H1 (cell line): ENCODE data around the gene GBE1. TPM values are rescaled to one million over a fixed set of nuclear protein-coding genes. Genes with fewer than 3 reads are reported as not detected.

ENCODE experiments used
- CTCF ChIA-PET: fragments of 300-600 bp; sonication (Branson Sonifier 250); formaldehyde crosslinking; loops from one replicate; lab custom pipeline; 2021; ENCODE audit not compliant: partially characterized antibody; lab: Charles Lee
- POLR2A ChIA-PET: fragments of 300-600 bp; sonication (Branson Sonifier 250); formaldehyde crosslinking; loops from one replicate; lab custom pipeline; 2021; ENCODE audit warnings: inconsistent platforms; ENCODE audit not compliant: partially characterized antibody; lab: Charles Lee
- DNase-seq, 2 experiments: peaks; one replicate each; pipeline versions ENCODE4 v3.0.0 to v3.0.0-alpha.2; 2010 to 2022; ENCODE audit warnings: low spot score in 2 of 2, low read depth in 1 of 2, mixed read lengths in 1 of 2
- FAIRE-seq: peaks from 2 replicates; lab custom pipeline; 2011; peaks lifted over from hg19 to GRCh38; lab: Jason Lieb, UNC
- H2AFZ ChIP-seq: 2 replicates; pipeline ENCODE4 v1.8.1; 2012; ENCODE audit warnings: low read length, inconsistent platforms
- H2AK5ac ChIP-seq: 2 replicates; pipeline ENCODE4 v1.6.1; 2013; ENCODE audit warnings: low read depth, low read length
- H2BK120ac ChIP-seq: replicated peaks from 2 replicates; pipeline ENCODE3; 2013; ENCODE audit warnings: low read depth, low read length, inconsistent platforms
- H2BK12ac ChIP-seq: 2 replicates; pipeline ENCODE4 v1.6.1; 2013; ENCODE audit warnings: low read depth, low read length
- H2BK15ac ChIP-seq: 2 replicates; pipeline ENCODE4 v1.6.1; 2013; ENCODE audit warnings: low read length
- H2BK20ac ChIP-seq: 2 replicates; pipeline ENCODE4 v1.6.1; 2013; ENCODE audit warnings: low read length
- H2BK5ac ChIP-seq: 2 replicates; pipeline ENCODE4 v1.6.1; 2013; ENCODE audit warnings: low read depth, low read length
- H3K14ac ChIP-seq: 2 replicates; pipeline ENCODE4 v1.6.1; 2013; ENCODE audit warnings: inconsistent platforms; ENCODE audit not compliant: insufficient read length
- H3K18ac ChIP-seq: 2 replicates; pipeline ENCODE4 v1.6.1; 2013; ENCODE audit warnings: low read length; ENCODE audit errors: extremely low read depth
- H3K23ac ChIP-seq: 2 replicates; pipeline ENCODE4 v1.6.1; 2013; ENCODE audit warnings: inconsistent platforms; ENCODE audit not compliant: insufficient read length
- H3K23me2 ChIP-seq: 2 replicates; pipeline ENCODE4 v1.6.1; 2013; ENCODE audit warnings: low read depth, low read length
- H3K27ac ChIP-seq: 2 replicates; pipeline ENCODE4 v1.6.1; 2011; ENCODE audit warnings: low read depth, low read length, inconsistent platforms
- H3K27me3 ChIP-seq, 4 experiments: replicated peaks in 1 of 4; 1 replicate in 1 of 4; 2 replicates in 3 of 4; pipeline versions ENCODE4 v1.6.1 to v1.8.1; 2011 to 2013; ENCODE audit warnings: low read length in 3 of 4, mild to moderate bottlenecking in 3 of 4, inconsistent platforms in 2 of 4, mixed read lengths in 2 of 4, moderate library complexity in 1 of 4; ENCODE audit not compliant: control insufficient read depth in 3 of 4, insufficient read depth in 3 of 4; ENCODE audit errors: extremely low read depth in 1 of 4
- H3K36me3 ChIP-seq, 4 experiments: 2 replicates each; pipeline versions ENCODE4 v1.6.1 to v1.8.1; 2011 to 2013; ENCODE audit warnings: mild to moderate bottlenecking in 4 of 4, low read length in 3 of 4, moderate library complexity in 2 of 4, control low read depth in 1 of 4, inconsistent platforms in 1 of 4; ENCODE audit not compliant: insufficient read depth in 4 of 4, control insufficient read depth in 2 of 4
- H3K4ac ChIP-seq: replicated peaks from 2 replicates; pipeline ENCODE3; 2013; ENCODE audit warnings: low read length, low read depth, mixed read lengths, inconsistent platforms; ENCODE audit not compliant: insufficient read length
- H3K4me1 ChIP-seq, 4 experiments: replicated peaks in 1 of 4; 1 replicate in 1 of 4; 2 replicates in 3 of 4; pipeline versions ENCODE4 v1.6.1 to v1.8.1; 2011 to 2013; ENCODE audit warnings: low read length in 3 of 4, inconsistent platforms in 2 of 4, mixed read lengths in 1 of 4; ENCODE audit not compliant: insufficient read depth in 4 of 4, control insufficient read depth in 3 of 4
- H3K4me2 ChIP-seq, 2 experiments: 2 replicates each; pipeline versions ENCODE4 v1.6.1 to v1.8.1; 2011 to 2013; ENCODE audit warnings: low read depth in 2 of 2, low read length in 2 of 2, control low read depth in 1 of 2, inconsistent platforms in 1 of 2, mild to moderate bottlenecking in 1 of 2; ENCODE audit not compliant: insufficient read depth in 1 of 2
- H3K4me3 ChIP-seq, 4 experiments: fragments of 200-600, 300-600 bp in 1 of 4; sonication (generic), shearing (Covaris generic), sonication (Bioruptor Twin) in 1 of 4; 2 replicates each; pipeline versions ENCODE4 v1.5.1 to v1.8.1; 2011 to 2016; ENCODE audit warnings: low read length in 4 of 4, low read depth in 3 of 4, control low read depth in 2 of 4, inconsistent platforms in 2 of 4, mild to moderate bottlenecking in 2 of 4, mixed read lengths in 1 of 4, moderate library complexity in 1 of 4; ENCODE audit not compliant: insufficient read depth in 2 of 4; ENCODE audit errors: extremely low read depth in 1 of 4
- H3K56ac ChIP-seq: replicated peaks from 2 replicates; pipeline ENCODE3; 2013; ENCODE audit warnings: low read depth, mild to moderate bottlenecking, mixed read lengths, low read length, inconsistent platforms; ENCODE audit not compliant: insufficient read length
- H3K79me1 ChIP-seq: 2 replicates; pipeline ENCODE4 v1.6.1; 2013; ENCODE audit warnings: low read depth, low read length, control low read depth
- H3K79me2 ChIP-seq, 2 experiments: 2 replicates each; pipeline versions ENCODE4 v1.6.1 to v1.8.1; 2012 to 2013; ENCODE audit warnings: low read length in 2 of 2, mild to moderate bottlenecking in 2 of 2, inconsistent platforms in 1 of 2; ENCODE audit not compliant: insufficient read depth in 2 of 2, control insufficient read depth in 1 of 2
- H3K9ac ChIP-seq, 4 experiments: replicated peaks in 1 of 4; 1 replicate in 1 of 4; 2 replicates in 3 of 4; pipeline versions ENCODE4 v1.6.1 to v1.8.1; 2011 to 2013; ENCODE audit warnings: low read depth in 3 of 4, low read length in 3 of 4, control low read depth in 2 of 4, mild to moderate bottlenecking in 2 of 4, moderate library complexity in 2 of 4, inconsistent platforms in 1 of 4; ENCODE audit errors: extremely low read depth in 1 of 4
- H3K9me3 ChIP-seq, 2 experiments: 2 replicates each; pipeline versions ENCODE4 v1.6.1 to v1.8.1; 2012 to 2013; ENCODE audit warnings: mild to moderate bottlenecking in 2 of 2, moderate library complexity in 2 of 2, control low read depth in 1 of 2, inconsistent platforms in 1 of 2, low read depth in 1 of 2, low read length in 1 of 2, mixed read lengths in 1 of 2; ENCODE audit not compliant: insufficient read depth in 2 of 2
- H4K20me1 ChIP-seq, 2 experiments: replicated peaks in 1 of 2; 2 replicates each; pipeline versions ENCODE3 to v1.8.1; 2011 to 2013; ENCODE audit warnings: inconsistent platforms in 2 of 2, low read length in 2 of 2, mild to moderate bottlenecking in 1 of 2; ENCODE audit not compliant: insufficient read depth in 2 of 2, control insufficient read depth in 1 of 2
- H4K5ac ChIP-seq: 2 replicates; pipeline ENCODE4 v1.6.1; 2013; ENCODE audit warnings: low read length, low read depth, mixed read lengths, inconsistent platforms; ENCODE audit not compliant: insufficient read length
- H4K8ac ChIP-seq: 2 replicates; pipeline ENCODE4 v1.8.0; 2013; ENCODE audit warnings: mild to moderate bottlenecking, moderate library complexity, low read length, inconsistent platforms; ENCODE audit not compliant: insufficient read depth; ENCODE audit errors: extremely low read depth
- H4K91ac ChIP-seq: replicated peaks from 2 replicates; pipeline ENCODE3; 2013; ENCODE audit warnings: low read length, mixed read lengths, inconsistent platforms; ENCODE audit not compliant: insufficient read length
- BRCA1 ChIP-seq: IDR thresholded peaks from 2 replicates; pipeline ENCODE4 v1.6.1; 2012; ENCODE audit warnings: low read depth, low read length, improper control_type of control experiment
- CBX8 ChIP-seq: fragments of 300-800, 300-1000 bp; sonication (generic); IDR thresholded peaks from 2 replicates; pipeline ENCODE4 v1.7.1; 2016; ENCODE audit warnings: low read depth, low read length, borderline replicate concordance
- CHD1 ChIP-seq: IDR thresholded peaks from 2 replicates; pipeline ENCODE4 v1.6.1; 2012; ENCODE audit warnings: low read depth, low read length, improper control_type of control experiment
- FOSL1 ChIP-seq: IDR thresholded peaks from 2 replicates; pipeline ENCODE4 v1.6.1; 2011; ENCODE audit warnings: mild to moderate bottlenecking, low read depth, low read length, moderate library complexity; ENCODE audit not compliant: insufficient read depth
- JUN ChIP-seq: IDR thresholded peaks from 2 replicates; pipeline ENCODE4 v1.6.1; 2011; ENCODE audit warnings: low read depth, mild to moderate bottlenecking, improper control_type of control experiment, low read length
- NRF1 ChIP-seq: IDR thresholded peaks from 2 replicates; pipeline ENCODE4 v1.6.1; 2011; ENCODE audit warnings: mild to moderate bottlenecking, low read depth, low read length, improper control_type of control experiment
- SP2 ChIP-seq: IDR thresholded peaks from 2 replicates; pipeline ENCODE4 v1.6.1; 2012; ENCODE audit warnings: mild to moderate bottlenecking, low read length, inconsistent platforms
- TAF7 ChIP-seq: optimal IDR thresholded peaks from 2 replicates; pipeline ENCODE3; 2011; ENCODE audit warnings: low read depth, mild to moderate bottlenecking, inconsistent platforms, low read length, moderate library complexity, borderline replicate concordance
- TBP ChIP-seq: IDR thresholded peaks from 2 replicates; pipeline ENCODE4 v1.6.1; 2011; ENCODE audit warnings: low read depth, low read length, improper control_type of control experiment
- WGBS, 2 experiments: shearing (Covaris generic) in 1 of 2; methylation state at CpG; one replicate each; pipeline versions ENCODE4 v1.1.6 to v1.1.7; 2013 to 2015; ENCODE audit warnings: low lambda C conversion rate in 2 of 2, mixed read lengths in 2 of 2, inconsistent platforms in 1 of 2, low coverage in 1 of 2, missing lambda C conversion rate in 1 of 2; ENCODE audit not compliant: insufficient replicate concordance in 2 of 2, insufficient coverage in 1 of 2, insufficient read length in 1 of 2; ENCODE audit errors: extremely low coverage in 1 of 2, missing lambda C conversion rate in 1 of 2; 5-methylcytosine and 5-hydroxymethylcytosine counted together
- polyA plus RNA-seq, 7 experiments: library from polyadenylated mRNA; depleted of rRNA in 3 of 7; stranded (reverse) in 5 of 7; unstranded in 2 of 7; fragments of >200 nt in 5 of 7; fragments of 200-250 nt in 2 of 7; gene quantifications; 1 replicate in 5 of 7; 2 replicates in 1 of 7; 4 replicates in 1 of 7; pipeline versions ENCODE4 v1.2.1 to v1.2.3, GENCODE V29; 2011 to 2013; ENCODE audit warnings: missing spikeins in 2 of 7, mixed read lengths in 2 of 7
- total RNA-seq: library from RNA; stranded (reverse); fragmentation: NEBNext Ultra II Directional; extraction: Animal tissue kit (Norgen Biotek cat#: 25700); gene quantifications from 2 replicates; pipeline ENCODE4 v1.2.1, GENCODE V29; 2021

GBE1 gene
- total and polyA plus RNA-seq, 2 of the 8 experiments (the other 6 are each of a cell fraction or from before 2014, with no cell fraction given) = 3.3 to 7.3 TPM

GRCh38 chr3:81470524-81471278 lies 290.7 kb downstream of the GBE1 start:
- Histone ChIP-seq H3K27ac (no peak overlapping the region), H3K56ac (no peak overlapping the region), H3K14ac (no peak overlapping the region), H4K5ac (no peak overlapping the region), H3K27me3 (peaks cover 0 to 1% (median 0%) of the 10 kb centered on the region in 4 experiments; a peak in 1 of 7 replicates), H4K91ac (no peak overlapping the region), H2BK15ac (no peak overlapping the region), H3K36me3 (no peaks in the 10 kb centered on the region), H3K4ac (no peak overlapping the region), H3K23me2 (no peaks in the 10 kb centered on the region), H2BK20ac (no peak overlapping the region), H3K79me2 (no peaks in the 10 kb centered on the region), H3K79me1 (no peaks in the 10 kb centered on the region), H3K18ac (no peak overlapping the region), H4K8ac (no peak overlapping the region), H2AFZ (no peak overlapping the region; the same call in 1 of the 2 replicates), H3K4me1 (peaks cover 0 to 3% (median 0%) of the 10 kb centered on the region in 4 experiments; a peak in 2 of 7 replicates), H2BK120ac (no peak overlapping the region), H3K23ac (no peak overlapping the region), H4K20me1 (no peaks in the 10 kb centered on the region), H2BK12ac (no peak overlapping the region), H3K9me3 (no peaks in the 10 kb centered on the region), H3K4me3 (no peak overlapping the region), H2BK5ac (no peak overlapping the region), H3K9ac (no peak overlapping the region), H3K4me2 (no peak overlapping the region), H2AK5ac (no peak overlapping the region)
- 94% methylated on average over 3 of the region's 3 CpGs; no CpG with 5 or more reads in 1 of the 2 experiments for WGBS, 2 experiments
- TF ChIP-seq CBX8 = no peak
- TF ChIP-seq JUN = no peak
- no peak for TF ChIP-seq SP2
- TF ChIP-seq TAF7 = no peak
- TF ChIP-seq NRF1 = no peak
- no peak for TF ChIP-seq TBP
- no peak for TF ChIP-seq FOSL1
- no peak for TF ChIP-seq BRCA1
- no peak for TF ChIP-seq CHD1
- ChIA-PET CTCF (interaction anchor here (1.0 kb wide), 1 partner anchor 75 kb away, joined by 3 read pairs; no protein-coding TSS in a partner anchor), POLR2A (no interaction called here)
- DNase-seq = no peak
- FAIRE-seq = no peak
